HG03196 (cell line): ENCODE results near the gene EXOSC9.

Experiments
- ATAC-seq: cut with Tn5 transposase; IDR thresholded peaks from one replicate; pipeline ENCODE4 v1.9.1; 2021; ENCODE audit not compliant: unreplicated experiment

The EXOSC9 gene

GRCh38 chr4:121788896-121789295 is 12.2 kb upstream of the EXOSC9 start:
- ATAC-seq = peak; percentile 87

GRCh38 chr4:121789455-121789854 is 11.7 kb upstream of the EXOSC9 start:
- ATAC-seq = no peak

GRCh38 chr4:121789960-121790829 is 10.9 kb upstream of the EXOSC9 start:
- no peak for ATAC-seq

GRCh38 chr4:121790976-121791375 is 10.1 kb upstream of the EXOSC9 start:
- ATAC-seq = no peak

GRCh38 chr4:121791481-121791880 is 9.6 kb upstream of the EXOSC9 start:
- ATAC-seq = no peak

GRCh38 chr4:121792966-121793365 is 8.2 kb upstream of the EXOSC9 start:
- no peak for ATAC-seq

- ATAC-seq = no peak
Observed at GRCh38 chr4:121794505-121795188, 6.5 kb upstream of the EXOSC9 start.

- ATAC-seq = no peak
Observed at GRCh38 chr4:121796283-121796682, 4.8 kb upstream of the EXOSC9 start.

GRCh38 chr4:121799208-121799823 is 1.8 kb upstream of the EXOSC9 start:
- no peak for ATAC-seq

- no peak for ATAC-seq
Observed at GRCh38 chr4:121799867-121800501, 1.1 kb upstream of the EXOSC9 start.

- ATAC-seq = peak; percentile 16
Observed at GRCh38 chr4:121800638-121800960, 524 bp upstream of the EXOSC9 start.

GRCh38 chr4:121801715-121802075 is 572 bp downstream of the EXOSC9 start:
- no peak for ATAC-seq

- no peak for ATAC-seq
Observed at GRCh38 chr4:121806411-121806810, 5.3 kb downstream of the EXOSC9 start.

- ATAC-seq = no peak
Observed at GRCh38 chr4:121811122-121811521, 10.0 kb downstream of the EXOSC9 start.

- no peak for ATAC-seq
Observed at GRCh38 chr4:121814756-121815155, 13.6 kb downstream of the EXOSC9 start.

GRCh38 chr4:121817006-121817405 is 15.9 kb downstream of the EXOSC9 start:
- no peak for ATAC-seq

- no peak for ATAC-seq
Observed at GRCh38 chr4:121817701-121818100, 16.6 kb downstream of the EXOSC9 start.

- no peak for ATAC-seq
Observed at GRCh38 chr4:121818215-121818614, 17.1 kb downstream of the EXOSC9 start.

GRCh38 chr4:121819216-121819965 is 18.3 kb downstream of the EXOSC9 start:
- ATAC-seq = no peak

- no peak for ATAC-seq
Observed at GRCh38 chr4:121822047-121822446, 20.9 kb downstream of the EXOSC9 start.
